Activated effector memory CD4-positive, alpha-beta T cell treated with anti-CD3 and anti-CD28 coated beads, Interleukin-2, amount 50 U/mL, for 16 hours (primary cell): ENCODE results near the gene C2orf81.
"Not testable (repeated sequence)": the region's sequence is repeated elsewhere in the genome, so short reads cannot be mapped to it uniquely, and the experiment has no call there.

ENCODE experiments used
- DNase-seq: peaks from one replicate; pipeline ENCODE4 v3.0.0-alpha.2; 2020

The C2orf81 gene

DNA sequence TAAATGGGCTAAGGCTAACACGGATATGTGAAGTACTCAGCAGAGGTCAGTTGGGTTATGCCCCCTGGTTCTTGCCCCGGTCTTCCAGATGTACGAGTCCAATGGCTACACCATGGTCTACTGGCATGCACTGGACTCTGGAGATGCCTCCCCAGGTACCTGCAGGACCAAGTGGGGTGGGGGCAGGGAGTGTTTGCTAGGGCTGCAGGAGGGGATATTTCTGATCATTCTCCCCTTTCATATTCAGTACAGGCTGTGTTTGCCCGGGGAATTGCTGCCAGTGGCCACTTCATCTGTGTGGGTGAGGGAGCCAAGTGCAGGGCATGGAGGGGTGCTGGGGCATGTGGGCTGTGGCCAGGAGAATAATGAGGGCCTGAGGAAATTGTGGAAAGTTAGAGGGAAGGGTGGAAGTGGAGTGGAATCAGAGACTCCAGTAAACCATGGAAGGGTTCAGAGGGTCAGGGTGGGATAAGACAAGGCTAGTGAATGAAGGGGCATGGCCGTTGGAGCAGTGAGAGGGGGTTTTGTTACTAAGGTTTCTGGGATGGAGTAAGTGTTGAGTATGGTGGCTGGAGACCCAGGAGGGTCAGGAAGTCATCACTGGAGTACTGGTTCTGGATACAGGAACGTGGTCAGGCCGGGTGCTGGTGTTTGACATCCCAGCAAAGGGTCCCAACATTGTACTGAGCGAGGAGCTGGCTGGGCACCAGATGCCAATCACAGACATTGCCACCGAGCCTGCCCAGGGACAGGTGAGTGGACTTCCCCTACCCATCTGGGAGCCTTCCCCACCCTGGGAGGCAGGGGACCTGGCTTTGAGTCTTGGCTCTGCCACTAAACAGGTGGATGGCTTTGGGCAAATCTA lies 2.0 kb upstream of the C2orf81 start:
- no peak for DNase-seq

DNA sequence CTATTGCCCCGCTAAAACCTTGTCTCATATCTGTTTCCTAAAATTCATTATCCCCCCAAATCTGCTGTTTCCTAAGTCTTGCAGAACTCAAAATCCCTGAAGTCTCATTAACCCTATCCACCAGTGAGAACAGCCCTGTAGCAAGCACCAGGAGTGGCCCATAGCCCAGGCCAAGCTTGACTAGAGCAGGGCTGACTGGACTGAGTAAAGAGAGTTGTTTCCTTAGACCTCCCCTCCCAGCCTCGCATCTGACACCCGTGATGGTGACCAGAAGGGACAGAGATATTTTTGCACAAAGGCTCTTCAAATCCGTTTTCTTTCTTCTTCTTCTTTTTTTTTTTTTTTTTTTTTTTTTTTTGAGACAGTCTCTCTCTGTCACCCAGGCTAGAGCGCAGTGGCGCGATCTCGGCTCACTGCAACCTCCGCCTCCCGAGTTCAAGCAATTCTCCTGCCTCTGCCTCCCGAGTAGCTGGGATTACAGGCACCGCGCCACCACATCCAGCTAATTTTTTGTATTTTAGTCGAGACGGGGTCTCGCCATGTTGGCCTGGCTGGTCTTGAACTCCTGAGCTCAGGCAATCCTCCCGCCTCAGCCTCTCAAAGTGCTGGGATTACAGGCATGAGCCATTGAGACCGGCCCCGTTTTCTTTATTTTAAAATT lies 846 bp downstream of the C2orf81 start:
- DNase-seq = not testable (repeated sequence)

DNA sequence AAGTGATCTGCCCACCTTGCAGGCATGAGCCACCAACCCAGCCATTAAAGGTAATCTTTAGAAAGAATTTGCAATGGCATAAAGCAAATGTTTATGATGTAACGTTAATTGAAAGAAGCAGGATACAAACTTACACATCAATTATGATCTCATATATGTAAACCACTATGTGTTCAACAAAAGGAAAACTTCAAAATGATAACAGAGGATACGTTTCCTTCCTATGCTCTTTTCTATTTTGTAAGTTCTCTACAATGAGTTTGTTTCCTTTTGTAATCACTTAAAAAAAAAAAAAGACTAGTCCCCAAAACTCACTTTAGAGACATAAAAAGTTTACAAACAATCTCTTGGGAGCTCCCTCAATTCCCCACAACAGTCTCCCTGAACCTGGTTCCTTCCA lies 1.4 kb downstream of the C2orf81 start:
- no peak for DNase-seq

DNA sequence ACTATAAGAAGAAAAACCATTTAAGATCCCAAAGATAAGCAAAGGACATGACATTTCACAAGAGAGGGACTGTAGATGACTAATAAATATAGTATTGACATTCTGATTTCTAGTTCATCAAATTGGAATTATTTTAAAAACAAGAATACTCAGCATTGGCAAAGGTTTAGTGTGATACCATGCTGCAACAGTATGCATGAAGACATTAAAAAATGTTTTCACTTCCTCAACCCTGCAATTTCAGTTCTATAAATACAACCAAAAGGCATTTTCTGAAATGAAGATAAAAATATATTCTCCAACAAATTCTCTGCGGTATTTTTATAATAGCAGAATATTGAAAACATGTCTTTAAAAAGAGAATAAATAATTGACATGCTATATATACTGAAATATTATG lies 2.1 kb downstream of the C2orf81 start:
- no peak for DNase-seq

DNA sequence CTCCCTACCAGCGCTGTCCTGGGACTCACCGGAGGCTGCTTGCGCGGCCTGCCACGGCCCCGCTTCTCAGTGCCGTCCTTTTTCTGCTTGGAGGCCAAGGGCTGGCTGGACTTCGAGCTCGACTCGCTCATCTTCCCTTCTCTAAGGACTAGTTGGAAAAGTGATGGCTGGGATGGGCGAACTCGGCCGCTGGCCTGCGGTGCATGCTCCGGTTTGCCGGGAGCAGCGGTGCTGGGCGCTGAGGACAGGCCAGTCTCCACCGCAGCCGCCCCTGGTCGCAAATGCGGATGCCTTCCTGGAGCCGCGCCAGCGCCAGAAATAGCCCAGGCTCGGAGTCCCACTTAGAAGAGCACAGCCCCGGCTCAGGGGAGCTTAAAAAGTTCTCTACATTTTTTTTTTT lies 3.1 kb downstream of the C2orf81 start:
- DNase-seq = no peak

DNA sequence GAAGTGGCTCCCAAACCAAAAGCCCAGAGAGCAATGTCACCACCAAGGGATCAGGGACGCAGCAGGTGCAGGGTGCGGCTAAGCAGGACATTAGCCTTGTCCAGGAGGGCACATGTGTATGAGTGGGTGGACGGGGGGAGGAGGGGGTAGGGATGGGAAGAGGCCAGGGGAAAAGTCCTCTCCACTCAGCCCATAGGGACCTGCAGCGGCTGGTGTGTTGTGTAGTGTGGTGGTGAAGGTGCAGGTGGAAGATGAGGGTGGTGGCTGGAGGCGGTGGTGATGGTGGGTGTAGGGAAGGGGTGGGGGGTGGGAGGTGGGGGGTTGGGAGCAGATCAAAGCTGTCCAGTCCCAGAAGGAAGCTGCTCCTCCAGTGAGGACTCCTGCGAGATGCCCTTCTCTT lies 3.7 kb downstream of the C2orf81 start:
- no peak for DNase-seq

DNA sequence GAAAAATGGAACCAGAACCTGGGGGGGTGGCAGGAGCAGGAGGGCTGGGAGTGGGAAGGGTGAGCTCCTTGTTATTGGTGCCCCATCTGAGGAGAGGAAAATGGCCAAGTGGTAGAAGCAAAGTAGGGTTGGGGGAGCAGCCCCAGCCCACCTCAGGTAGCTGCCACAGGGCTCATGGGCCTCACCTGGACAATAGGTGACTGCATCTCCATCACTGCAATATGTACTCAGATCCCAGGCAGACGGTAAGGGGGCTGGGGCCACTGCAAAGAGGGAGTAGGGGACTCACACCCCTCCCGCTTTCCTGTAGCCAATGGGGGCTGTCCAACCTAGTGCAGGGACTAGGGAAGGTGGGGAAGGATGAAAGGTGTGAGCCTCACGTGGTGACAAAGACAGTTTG lies 4.2 kb downstream of the C2orf81 start:
- no peak for DNase-seq

DNA sequence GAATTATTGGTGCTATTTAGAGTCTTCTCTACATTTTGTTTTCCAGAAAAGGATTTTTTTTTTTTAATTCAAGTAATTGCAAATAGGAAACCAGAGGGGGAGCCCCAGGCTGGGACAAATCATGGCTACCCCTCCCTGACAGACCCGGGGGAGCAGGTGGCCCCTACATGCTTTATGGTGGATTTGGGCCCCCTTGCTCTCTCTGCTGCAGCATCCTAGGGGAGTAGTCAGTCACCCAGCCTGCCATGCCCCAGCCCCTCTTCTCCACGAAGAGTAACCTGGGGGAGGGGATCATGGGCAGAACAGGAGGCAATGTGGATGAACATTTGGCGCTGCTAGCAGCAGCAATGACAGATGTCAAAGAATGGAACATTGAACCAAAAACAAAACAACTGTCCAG lies 4.6 kb downstream of the C2orf81 start:
- no peak for DNase-seq

DNA sequence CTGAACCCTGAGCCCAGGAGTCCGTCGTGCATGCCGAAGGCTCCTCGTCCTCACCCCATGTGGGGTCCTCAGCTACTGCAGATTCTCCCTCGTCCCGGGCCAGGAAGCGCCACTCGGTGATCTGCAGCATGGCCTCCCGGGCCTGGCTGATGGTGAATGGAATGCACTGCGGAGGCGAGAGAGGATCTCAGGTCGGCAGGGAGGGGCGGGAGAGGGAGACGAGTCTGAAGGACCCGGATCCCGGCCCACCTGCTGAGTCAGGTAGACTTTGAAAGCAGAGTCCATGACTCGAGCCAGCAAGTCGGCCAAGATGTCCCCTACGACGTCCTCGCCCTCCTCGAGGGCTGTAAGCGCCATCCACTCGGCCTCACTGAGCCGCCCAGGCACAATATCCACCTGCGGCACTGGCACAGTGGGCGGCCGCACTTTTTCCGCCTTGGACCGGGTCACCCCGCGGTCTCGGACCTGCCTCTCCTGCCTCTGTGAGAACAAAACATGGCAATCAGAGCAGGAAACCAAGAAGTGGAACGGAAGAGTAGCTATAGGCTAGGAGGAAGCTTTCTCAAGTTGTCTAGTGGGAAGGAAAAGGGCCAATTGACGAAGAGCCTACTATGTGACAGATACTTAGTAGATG lies 5.5 kb downstream of the C2orf81 start:
- no peak for DNase-seq

DNA sequence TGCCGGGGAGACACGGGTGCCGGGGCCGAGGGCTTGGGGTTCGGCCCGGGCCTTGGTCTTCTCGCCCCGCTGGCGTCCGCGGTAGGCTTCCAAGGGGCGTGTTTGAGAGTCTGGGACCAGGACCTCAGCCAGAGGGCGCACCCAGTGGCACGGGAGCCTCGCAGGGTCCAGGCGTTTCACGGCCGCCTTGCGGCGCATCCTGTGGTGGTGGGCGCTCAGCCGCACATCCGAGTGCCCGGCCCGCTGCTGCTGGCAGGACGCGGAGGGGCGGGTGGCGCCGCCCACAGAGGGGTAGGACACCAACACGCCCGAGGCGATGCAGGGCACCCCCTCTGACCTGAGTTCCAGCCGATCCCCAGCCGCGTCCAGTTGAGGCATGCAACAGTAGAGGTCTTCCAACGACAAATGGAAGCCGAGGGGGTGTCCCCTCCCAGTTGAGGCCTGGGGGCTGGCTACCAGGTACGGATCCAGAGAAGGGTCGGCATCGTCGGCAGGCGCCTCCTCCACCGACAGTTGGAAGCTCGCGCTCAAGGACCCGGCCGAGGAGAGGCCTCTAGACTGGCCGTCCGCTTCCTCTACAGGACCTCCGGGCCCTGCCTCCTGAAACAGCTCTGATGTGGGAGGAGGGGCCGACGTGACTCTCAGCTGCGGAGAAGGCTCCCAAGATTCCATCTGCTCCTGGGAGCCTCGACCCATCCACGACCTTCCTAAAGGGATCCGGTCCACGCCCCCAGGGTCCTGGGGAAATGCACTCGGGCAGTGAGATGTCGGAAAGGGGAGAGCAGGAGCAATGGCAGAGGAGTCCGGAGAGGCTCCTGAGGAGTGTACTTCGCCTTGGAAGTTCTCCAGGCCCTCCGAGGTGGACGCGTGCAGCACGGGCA lies 6.3 kb downstream of the C2orf81 start:
- no peak for DNase-seq

DNA sequence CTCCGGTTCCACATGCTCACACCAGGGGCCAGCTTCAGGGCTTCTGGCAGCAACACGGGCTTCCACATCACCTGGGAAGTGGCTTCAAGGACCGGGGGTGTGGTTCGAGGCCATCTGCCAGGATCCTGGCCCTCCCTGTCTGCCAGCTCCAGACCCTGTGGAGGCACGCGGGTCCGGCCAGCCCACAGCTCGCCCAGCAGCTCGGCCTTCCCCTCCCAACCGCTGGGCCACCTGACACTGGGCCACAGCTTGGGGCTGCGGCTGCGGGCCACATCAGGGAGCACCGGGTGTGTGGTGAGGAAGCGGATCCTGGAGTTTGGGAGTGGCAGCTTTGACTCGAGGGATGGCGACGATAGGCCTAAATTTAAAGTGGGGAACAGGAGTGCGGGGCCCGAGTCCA lies 7.0 kb downstream of the C2orf81 start:
- DNase-seq = no peak

DNA sequence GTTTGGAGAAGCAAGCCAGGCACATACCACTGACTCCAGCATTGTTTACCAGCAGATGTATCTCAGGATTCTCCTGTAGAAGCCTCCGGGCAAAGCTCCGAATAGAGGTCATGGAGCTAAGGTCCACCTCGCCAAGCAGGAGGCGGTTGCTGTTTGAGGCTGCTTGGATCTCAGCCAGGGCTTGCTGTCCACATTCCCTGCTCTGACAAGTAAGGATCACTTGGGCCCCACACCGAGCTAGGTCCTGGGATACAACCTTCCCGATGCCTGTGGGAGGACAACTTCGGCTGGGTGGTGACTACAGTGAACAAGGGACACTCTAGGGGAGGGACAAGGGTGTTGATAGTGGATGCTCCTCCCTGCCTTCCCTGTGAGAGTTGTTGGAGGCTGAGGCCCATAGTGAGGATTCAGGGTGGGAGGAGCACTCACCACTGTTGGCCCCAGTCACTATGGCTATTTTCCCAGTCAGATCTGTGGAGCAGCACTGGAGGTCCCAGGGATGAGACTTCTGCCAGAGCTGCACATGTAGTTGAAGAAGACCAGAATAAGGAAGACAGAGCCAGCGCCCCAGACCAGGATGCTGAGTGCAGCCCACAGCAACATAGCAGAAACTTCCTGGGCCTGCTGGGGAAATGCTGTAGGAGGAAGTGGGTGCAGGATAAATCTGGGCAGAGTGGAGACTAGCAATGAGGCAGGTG lies 8.3 kb downstream of the C2orf81 start:
- DNase-seq = no peak

DNA sequence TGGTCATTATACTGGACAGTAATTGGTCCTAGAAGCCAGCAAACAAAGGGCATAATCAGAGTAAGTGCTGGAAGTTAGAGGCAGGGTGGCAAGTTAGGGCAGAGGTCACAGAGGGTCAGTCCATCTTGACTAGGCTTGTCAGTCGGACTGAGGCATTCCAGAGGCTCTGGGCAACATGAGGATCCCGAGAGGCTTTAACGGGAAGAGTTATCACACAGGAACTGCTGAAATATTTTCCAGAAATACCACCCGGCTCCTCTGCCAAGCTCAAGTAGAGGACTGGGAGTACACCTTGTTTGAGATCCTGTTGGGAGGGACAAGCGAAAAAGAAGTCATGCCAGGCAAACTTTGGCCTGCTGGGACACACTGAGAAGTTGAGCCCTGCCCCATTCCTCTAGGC lies 13.7 kb downstream of the C2orf81 start:
- DNase-seq = no peak

DNA sequence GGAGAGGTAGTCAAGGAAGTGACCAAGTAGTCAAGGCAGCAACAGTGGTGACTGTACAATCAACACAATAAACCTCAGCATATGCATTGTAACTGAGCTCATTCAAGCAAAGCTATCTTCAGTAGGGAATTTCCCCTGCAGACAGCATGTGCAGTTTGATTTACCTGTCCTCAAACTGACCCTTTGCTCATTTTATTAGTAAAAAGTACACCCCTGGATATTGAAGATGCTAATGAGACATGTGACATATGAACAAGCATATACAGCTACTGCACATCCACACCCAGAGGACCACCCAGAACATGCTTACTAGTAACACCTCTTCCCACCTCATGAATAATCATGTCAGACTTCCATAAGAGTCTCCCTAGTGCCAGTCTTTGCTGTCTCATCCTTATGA lies 15.4 kb downstream of the C2orf81 start:
- no peak for DNase-seq

DNA sequence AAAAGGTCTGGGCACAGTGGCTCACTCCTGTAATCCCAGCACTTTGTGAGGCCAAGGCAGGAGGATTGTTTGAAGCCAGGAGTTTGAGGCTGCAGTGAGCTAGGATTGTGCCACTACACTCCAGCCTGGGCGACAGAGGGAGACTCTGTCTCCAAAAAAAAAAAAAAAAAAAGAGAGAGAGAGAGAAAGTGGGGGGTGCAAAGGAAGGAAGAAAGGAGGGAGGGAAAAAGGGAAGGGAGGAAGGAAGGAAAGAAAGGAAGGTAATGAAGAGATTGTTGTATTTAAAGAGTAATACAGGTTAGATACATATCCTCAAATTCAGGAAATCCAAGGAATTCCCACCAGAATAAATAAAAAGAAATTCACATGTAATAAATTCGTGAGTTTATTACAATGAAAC lies 19.5 kb downstream of the C2orf81 start:
- no peak for DNase-seq

DNA sequence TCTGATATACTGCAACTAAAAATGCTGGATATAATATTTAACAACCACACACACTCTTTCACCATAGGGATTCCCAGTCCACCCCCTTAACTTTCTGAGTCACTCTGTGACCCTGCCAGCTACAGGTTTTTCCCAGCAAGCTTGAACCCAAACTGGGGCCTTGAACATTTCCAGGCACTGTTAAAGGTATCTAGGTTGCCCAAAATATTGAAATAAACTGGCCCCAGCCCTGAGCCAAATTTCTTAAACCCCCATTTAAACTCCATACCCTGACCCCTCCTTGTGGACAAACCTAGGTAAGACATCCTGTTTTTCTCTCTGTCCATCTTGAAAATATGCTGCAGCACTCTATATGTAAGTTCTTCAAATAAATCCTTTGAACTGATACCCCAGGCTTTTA lies 21.6 kb downstream of the C2orf81 start:
- DNase-seq = no peak

DNA sequence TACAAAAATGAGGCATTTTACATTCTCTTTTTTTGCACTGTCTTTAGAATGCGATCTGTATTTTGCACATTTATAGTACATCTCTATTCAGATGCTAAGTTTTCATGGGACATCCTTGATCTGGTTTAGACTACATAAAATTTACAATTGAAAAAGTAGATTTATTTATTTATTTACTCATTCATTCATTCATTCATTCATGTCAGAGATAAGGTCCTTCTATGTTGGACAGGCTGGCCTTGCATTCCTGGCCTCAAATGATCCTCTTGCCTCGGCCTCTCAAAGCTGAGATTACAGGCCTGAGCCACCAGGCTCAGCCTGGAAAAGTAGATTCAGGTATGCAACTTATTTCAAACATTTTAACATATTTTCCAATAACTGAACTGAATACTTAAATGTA lies 25.3 kb downstream of the C2orf81 start:
- DNase-seq = no peak

DNA sequence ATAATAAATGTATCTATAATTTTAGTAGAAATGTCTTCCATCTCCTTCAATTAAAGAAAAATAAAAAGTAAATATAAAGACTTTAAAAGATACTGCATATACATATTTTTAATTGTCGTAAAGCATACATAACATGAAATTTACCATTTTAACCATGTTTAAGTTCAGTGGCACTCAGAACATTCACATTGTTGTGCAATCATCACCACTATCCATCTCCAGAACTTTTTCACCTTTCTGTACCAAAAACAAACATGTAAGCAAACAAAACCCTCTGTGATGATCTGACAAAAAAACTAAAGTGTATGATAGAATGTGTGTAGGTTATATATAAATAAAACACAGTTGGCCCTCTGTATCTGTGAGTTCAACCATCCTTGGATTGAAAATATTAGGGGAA lies 27.9 kb downstream of the C2orf81 start:
- DNase-seq = no peak

DNA sequence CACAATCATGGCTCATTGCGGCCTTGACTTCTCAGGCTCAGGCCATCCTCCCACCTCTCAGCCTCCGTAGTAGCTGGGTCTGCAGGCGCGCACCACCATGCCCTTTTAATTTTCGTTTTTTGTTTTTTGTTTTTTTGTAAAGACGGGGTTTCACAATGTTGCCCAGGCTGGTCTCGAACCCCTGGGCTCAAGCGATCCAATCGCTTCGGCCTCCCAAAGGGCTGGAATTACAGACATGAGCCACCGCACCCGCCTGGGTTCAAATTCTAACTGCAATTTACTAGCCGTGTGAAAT lies 29.0 kb downstream of the C2orf81 start:
- DNase-seq = no peak

DNA sequence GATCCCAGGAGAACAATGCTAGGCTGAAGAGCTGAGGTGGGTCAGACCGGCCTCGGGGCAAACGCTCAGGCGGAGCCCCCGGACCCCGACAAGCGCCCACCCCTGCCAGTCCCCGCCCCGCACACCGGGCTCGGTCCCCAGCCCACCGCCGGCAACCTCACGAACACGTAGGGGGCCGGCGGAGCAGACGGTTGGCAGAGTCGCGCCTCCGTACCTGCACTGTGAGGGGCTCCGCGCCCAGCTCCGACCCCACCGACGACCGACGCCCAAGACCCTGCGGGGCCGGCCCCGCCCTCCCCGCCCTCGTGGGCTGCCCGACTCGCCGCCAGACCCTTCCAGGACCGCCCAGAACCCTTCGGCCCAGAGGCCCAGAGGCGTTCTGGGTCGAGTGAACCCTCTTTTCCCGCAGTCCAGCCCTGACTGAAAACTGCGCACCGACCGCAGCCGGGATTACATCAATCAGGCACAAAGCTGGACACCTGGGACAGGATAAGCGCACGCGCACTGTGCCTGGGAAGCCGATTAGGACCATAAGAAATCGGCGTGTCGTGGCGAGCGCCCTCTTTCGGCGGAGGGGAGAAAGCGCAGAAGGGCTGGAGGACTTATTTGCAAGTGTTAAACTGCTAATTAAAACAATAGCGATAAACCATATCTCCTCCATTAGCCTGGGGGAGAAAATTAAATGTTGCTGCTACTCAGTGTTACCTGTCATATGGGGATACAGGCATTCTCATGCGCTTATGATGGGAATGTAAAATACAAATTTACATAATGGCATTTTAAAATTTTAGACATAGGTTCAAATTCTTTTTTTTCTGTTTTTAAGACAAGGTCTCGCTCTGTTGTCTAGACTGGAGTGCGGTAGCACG lies 29.6 kb downstream of the C2orf81 start:
- peak; percentile 98 for DNase-seq

DNA sequence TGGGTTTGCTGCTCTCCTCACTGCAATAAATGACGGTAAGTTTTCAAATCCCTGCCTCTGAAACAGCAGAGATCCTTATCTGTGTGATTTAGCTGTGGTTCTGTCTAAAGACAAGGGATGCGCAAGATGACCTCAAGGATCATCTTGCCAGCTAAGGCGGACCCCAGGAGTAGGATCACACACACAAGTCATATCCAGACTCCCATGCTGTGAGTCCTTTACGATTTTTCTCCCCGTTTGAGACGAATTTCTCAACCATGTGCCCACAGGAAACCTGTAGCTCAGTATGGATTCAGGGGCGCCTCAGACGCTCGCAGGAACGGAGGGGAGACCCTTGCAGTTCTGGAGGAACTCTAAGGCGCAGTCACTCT lies 30.2 kb downstream of the C2orf81 start:
- DNase-seq = no peak

DNA sequence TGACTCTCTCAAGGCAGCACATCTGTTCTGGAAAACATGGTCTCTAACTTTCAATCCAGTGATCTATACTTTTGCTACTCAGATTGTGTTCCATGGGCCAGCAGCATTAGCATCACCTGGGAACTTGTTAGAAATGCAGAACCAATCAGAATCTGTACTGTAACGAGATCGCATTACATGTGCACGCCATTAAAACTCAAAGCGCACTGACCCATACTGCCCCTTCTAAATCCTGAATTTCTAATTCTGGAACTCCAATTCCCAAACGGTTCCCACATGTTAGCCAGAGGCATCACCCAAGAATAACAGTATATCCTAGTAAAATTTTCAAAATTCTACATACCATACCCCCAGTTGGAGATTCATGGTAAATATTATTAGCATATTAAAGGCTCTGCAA lies 30.8 kb downstream of the C2orf81 start:
- no peak for DNase-seq
